ENCODE results near the gene RSL24D1.

RSL24D1 gene

DNA sequence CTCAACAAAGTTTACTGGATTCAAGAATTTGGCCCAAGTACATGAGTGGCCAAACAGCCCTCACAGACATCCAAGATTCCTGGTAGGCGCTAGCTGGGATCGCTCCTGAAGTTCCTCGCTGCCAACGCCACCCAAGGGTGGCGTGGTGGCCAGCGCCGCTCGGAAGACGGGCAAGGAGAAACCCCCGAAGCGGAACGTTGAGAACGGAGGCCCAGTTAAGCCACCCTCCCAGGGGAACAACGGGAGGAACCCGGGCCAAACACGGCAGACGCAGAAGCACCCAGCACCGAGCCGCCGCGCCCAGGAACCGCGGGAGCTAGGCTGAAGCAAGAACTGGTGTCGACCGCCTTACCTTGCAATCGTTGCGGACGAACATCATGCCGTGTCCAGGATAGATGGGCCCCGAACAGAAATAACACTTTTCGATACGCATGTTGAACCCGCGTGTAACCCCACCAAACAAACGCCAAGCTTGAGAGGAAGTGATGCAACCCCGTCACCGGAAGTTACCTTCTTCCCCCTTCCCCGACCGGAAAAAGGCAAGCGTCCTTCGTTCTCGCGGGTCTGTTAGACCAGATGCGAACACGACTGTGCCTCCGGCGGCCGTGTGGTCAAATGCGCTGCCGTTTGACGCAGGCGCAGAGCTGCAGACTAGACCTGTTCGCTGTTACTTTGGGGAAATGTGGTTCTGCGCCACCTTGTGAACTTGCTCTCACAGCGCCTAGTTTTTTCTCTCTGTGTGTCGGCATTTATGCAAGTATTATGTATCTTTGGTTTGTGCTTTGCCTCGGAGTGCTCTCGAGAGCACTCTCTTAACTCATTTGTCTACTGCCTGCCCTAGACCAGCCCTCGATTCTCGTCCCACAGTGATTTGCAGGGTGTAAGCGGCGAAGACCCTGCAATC is at the start of gene RSL24D1:
TSS of gene RSL24D1 (minus strand) at position 484 of the 904 bp plus-strand sequence. CDS start at position 433, 51 bp downstream.
- peak; percentile 98 for DNase-seq

DNA sequence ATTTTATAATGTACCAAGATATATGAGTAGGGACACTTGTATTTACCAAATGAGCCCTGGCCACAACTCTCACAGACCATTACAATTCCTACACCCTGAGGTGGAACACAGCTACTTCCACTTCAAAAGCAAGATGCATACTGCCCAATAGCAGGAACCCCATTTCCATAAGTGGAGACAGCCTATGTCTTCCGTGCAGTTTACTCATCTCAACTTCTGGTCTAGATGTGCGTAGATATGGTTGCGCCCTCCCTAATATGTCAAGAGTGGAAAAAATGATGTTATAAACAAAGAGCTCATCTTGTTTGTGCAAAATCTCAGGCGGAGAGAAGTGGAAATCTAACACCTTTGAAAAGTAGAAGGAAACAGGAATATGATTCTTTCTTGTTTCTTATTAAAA is 48.3 kb upstream of the RSL24D1 start:
- no peak for DNase-seq

DNA sequence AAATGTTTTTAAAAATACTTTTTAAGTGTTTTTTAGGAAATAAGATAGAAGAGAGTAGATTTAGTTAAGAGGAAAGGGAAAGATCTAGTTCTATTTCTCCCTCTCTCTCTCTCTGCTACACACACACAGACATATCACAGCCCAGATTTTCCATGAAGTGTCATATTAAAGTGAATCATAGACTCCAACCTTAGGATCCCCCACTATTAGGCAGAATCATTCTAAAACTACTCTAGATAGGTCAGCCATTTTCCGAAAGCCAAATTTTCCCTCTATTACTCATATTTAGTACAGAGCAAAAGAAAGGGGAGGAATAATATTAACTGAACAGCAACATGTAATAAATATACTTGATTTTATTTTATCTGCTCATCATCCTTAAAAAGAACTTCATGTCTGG is 45.1 kb upstream of the RSL24D1 start:
- peak; percentile 46 for DNase-seq

DNA sequence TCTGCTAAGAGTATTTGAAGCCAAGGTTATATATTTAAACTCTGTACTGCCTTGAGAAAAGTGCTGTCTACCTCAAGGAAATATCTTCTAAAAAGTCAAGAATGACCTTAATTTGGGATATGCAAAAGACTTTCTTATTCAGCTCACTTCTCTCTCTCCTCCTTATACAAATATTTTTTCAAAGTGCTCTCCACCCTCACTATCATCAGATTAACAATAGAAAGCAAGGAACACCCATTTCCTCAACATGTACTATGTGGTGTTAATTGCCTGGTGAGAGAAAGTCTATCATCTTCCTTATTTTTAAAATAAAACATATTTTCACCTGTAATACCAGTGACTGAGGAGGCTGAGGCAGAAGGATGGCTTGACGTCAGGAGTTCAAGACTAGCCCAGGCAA is 44.4 kb upstream of the RSL24D1 start:
- no peak for DNase-seq

DNA sequence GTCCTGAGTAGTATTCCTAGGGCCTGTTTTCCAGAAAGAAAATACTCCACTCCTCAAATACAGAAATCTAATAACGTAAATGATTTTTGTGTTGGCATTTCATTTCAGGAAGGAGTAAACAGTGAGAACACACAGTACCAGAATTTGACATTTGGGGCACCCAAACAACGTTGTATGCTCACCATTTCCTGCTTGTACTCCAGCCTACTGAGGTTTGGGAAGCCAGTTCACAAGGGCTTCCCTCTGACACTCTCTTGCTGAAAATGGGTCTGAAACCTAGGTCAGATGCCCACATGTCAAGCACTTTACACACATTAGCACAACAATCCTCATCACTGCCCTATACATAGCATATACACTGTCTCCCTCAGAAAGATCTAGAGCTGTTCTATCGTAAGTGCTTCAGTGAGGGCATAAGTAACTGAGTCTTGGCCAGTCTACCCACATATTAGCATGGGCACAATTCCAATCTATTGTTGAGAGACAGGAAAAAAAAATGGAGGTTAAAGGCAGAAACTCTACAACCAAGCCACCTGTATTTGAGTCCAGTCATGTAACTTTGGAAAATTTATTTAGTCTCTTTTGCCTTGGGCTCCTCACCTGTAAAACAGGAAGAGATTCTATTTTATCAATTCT is 43.5 kb upstream of the RSL24D1 start:
- DNase-seq = no peak

DNA sequence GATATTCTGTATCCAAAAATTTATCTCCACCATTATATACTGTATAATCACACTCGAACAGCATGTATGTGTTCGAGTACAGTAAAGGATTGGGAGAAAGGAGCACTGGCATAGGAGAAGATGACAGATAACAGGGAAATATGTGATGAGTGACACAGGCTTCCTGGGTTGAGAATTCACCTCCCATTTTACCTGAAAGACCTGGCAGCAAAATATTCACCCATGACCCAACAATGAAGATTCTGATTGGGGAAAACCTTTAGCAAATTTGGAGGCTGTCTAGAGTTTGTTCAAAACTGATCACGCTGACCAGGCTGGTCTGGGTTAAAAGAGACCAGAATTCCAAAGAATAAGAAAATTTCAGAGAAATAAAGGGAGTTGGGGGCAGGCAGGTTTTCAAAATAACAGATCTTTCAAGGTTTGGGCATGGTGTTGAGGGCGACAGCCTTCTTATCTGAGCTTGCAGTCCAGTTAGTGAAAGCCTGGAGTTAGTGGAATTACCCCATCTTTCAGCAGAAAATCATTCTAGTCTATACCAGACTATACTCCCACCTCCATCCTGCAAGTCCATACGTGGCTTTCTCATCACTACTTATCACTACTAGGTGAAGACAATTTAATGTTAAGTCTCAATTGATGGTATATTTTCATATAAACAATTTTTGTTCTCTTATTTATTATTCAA is 42.8 kb upstream of the RSL24D1 start:
- no peak for DNase-seq

DNA sequence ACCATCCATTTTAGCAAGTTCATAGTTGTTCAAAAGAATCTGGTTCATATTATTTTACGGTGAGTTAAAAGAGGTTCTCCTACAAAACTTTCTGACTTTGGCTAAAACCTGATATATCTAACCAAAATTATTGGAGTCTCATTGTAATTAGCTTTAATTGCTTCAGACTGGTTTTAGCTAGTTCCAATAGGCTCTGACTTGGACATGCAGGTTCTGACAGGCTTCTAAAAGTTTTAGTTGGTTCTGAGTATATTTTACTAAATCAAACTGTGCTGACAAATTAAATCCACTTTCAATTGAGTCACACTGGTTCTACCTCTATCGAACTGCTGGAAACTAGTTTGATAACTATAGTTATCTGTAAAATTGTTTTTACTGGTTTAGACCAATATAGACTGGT is 42.1 kb upstream of the RSL24D1 start:
- no peak for DNase-seq

DNA sequence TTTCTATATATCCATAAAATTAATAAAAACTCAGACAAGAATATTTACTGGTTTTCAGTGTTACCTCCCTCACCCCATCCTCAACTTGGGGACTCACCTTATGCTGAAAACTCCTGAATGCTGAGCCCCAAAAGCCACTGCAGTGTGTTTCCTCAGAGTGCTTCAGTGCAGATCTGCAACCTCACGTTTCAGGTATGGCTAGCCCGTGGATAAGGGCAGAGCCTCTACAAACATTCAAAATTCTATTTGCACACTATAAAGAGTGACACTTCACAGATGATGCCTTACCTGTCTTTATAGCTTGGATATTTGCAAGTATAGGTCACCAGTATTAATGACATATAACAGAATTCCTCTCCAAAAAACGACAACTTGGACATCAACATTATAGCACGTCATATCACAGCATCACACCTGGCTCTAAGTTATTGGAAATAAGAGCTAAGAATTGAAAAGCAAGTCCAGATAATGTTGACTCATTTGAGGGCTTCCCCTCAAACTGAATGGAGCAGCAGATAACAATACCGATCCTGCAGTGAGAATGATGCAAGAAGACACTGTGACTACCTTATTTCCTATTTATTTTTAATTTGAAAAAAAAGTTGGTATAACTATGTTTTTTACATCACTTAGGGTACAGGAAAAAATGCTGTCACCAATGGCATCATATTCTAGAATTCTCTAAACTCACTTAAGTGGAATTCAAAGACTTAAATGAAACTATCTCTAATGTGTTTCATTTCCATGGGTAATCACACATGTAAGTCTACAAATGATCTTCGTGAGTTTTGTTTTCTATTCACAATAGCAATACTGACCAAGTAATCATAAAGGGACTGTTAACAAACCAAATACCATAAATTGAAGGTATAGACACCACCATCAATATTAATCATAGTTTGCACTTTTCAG is 40.7 kb upstream of the RSL24D1 start:
- DNase-seq = no peak

DNA sequence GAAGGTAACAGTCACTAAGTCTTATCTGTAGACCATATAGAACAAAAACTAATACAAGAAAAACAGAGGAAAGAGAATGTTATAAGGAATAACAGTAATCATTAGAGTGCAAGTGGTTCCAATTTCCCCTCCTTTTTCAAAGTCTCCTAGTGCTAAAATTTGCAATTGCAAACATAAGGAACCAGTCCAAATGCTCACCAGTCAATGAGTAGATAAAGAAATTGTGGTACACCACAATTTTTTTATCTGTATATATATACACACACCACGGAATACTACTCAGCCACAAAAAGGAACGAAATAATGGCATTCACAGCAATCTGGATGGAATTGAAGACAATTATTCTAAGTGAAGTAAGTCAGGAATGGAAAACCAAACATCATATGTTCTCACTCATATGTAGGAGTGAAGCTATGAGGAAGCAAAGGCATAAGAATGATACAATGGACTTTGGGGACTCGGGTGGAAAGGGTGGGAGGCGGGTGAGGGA is 38.9 kb upstream of the RSL24D1 start:
- no peak for DNase-seq

DNA sequence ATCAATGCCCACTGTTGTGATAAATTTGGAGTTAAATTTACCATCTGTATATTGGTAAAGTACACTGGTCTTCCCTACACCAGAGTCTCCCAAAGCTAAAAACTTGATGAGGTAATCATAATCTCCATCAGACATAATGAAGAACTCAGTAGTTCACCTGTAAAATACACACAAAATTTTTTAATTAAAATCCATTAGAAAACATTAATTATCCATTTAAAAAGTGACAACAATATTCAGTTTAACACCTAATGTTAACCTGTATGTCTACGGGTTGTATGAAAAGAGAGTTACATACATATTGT is 38.0 kb upstream of the RSL24D1 start:
- no peak for DNase-seq

DNA sequence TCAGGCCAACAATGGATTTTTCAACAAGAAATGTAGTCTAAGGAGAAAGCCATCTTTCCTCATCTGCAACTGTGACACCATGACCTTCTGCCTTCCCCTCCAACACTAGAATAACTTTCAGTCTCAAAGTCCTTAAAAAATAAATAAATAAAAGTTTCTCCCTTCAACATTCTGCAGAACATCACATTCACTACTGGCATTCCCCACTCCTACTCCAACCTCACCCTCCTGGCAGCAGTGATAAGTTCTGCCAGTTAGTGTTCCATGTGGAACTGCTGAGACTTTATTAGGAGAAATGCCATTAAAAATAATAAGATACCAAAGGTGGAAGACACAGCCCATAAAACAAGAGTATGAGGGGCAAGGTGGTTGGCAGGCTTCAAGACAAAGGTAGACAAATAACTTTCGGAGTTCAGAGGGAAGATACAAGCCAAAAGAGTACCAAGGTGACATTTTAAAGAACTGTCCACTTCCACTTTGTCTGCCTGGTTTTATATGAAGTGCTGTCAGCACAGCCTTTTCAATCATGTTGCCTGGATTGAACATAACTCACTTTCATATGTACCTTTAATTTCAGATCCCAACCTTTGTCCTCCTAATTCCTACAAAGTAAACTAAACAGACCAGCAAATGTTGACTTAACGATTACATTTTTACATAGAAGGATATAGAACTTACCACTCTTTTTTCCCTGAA is 37.5 kb upstream of the RSL24D1 start:
- no peak for DNase-seq

DNA sequence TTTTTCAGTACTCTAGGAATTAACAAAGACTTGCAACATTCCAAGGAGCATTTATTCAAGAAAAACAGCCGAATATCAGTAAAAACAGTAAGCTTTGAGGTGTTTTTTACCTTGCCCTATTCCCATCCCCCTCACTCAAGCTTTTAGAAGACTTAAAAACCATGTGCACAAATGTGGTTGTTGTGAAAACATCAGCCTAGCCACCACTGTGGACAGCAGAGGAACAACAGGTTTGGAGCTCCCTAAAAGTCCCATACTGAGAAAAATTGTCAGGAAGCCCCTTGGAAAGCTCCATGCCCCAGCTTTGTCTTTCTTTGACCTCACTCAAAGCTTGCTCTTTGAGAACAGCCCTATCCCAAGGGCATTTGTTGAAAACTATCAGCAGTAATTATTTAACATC is 34.7 kb upstream of the RSL24D1 start:
- DNase-seq = no peak

DNA sequence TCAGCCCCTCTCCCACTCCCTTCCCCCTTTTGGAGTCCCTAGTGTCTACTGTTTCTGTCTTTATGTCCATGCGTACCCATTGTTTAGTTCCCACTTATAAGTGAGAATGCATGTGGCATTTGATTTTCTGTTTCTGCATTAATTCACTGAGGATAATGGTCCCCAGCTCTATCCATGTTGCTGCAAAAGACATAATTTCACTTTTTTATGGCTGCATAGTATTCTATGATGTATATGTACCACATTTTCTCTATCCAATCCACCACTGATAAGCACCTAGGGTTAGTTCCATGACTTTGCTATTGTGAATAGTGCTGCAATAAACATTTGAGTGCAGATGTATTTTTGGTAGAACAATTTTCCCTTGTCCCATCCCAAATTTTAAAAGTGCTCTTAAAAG is 34.2 kb upstream of the RSL24D1 start:
- no peak for DNase-seq

DNA sequence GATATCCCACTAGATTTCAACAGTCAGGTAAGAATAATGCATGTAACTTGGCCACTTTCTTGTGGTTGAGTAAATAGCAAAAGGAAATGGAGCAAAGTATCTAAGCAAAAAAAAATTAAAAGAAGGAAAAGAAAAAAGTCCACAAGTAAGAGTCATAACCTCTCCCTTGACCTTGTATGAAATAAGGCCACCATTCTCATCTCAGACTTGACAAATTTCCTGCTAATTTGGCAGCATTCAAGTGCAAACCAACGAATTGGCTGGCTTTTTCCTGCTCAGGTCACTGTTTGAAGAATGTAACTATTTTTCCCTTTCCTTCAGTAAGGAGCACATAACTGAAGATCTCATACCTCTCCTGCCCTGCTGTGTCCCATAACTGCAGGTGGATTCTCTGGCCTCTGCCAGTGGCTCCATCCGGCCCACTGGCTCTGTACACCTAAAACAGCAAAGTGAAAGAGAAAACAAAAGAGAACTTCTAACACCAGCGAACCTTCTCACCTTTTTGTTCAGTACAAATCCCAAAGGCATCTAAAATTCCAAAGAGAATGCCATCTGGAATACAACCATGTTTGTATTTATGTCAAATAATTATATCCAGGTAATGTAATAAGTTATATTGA is 33.4 kb upstream of the RSL24D1 start:
- DNase-seq = peak; percentile 13

DNA sequence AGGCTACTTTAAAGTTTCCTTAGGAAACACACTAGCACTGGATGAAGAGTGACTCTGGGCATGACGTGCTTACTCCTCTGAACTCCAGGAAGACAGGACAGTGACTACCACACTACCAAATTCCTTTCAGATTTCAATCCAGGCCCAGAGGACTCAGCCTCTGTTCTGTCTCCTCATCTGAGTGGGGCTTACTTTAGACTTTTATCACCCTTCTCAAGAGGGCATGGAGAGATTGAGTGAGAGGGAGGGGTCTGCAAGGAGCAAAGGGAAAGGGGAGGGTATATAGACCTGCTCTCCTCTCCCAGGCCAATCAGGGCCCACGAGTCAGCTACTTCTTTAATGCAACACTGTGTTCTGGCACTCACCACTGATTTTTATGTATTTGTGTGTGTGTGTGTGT is 29.4 kb upstream of the RSL24D1 start:
- DNase-seq = no peak

DNA sequence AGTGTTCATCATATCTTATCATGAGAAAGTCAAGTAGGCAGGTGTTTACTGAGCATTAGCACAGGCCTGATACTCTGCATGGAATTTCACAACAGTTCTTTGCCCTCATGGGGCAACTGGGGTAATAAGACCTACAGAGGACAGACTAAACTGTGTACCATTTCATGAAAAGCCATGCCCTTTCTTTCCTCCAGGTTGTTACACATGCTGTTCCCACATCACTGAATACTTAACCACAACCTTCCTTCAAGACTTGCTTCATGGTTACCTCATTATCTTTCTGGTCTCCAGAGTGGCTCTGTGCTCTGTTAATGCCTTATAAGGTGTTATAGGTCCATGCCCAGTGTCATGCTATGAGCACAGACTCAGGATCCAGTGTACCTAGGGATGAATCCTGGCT is 28.2 kb upstream of the RSL24D1 start:
- DNase-seq = no peak

DNA sequence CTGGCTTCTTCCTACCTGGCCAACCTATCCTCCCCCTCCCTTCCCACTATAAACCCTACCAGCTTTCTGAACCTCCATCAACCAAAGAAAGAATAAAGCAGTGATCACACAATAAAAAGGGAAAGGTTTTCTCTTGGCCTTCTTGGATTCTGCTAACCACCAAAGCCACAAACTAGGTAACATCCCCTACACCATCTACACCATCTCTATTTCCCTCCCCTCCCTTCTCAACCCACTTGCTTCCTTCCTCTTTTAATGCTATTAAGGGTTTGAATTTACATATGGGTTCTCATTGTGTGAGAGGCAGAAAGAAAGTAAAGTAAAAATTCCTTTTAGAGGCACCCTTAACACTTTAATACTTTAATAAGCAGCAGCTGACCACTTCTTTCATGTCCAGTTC is 25.8 kb upstream of the RSL24D1 start:
- no peak for DNase-seq

DNA sequence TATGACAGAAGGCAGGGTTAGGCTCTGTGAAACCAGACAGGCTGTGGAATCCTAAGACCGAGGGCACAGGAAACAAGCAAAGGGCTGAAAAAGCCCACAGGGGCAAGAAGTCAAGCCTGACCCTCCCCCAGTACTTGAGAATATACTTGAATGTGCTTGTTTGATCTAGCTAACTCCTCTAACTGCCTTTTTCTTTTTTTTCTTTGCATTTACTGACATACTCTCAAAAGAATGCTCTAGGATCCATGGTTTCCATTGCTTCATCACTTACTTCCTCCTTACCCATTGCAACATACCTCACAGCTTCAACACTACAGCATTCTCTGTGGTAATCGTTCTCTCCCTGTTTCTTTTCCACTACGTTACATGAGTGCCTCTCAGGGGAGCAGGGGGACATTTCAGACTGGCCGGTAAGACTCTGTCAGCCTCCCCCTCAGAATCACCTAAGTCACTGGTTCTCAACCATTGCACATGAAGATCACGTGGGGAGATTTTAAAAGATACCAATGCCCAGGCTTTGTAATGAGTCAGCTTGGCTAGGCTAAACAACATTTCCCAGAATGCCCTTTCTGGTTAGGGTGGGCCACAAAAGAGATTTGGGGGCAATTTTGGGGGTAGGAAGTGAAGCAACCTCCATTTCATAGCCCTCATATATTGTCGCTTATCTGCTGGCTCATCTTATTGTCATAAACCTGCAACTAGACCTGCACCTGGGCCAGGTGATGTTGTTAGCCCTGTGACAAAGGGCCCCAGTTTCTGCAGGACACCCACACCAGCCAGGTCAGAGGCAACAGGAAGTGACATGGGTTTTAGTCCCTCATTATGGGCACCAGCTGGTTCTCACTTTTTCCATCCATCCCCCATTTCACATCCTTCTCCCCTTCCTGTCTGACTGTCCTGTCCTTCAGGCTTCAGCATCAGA is 24.6 kb upstream of the RSL24D1 start:
- peak; percentile 89 for DNase-seq

DNA sequence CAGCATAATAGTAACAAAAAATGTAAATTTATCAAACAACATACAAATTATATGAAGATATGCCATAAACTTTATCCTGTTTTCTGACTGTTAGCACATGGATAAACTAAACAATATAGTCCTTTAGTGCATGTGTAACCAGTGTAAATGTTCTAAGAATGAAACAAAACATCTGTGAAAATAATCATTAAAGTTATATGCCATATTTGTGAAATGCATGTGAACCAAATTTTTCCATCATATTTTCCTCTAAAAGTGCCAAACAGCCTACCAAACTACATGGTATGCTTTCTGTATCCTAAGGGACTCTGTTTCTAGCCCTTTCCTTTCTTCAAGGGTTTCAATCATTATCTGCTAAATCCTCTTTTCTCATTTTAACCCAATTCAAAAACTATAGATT is 23.9 kb upstream of the RSL24D1 start:
- no peak for DNase-seq

DNA sequence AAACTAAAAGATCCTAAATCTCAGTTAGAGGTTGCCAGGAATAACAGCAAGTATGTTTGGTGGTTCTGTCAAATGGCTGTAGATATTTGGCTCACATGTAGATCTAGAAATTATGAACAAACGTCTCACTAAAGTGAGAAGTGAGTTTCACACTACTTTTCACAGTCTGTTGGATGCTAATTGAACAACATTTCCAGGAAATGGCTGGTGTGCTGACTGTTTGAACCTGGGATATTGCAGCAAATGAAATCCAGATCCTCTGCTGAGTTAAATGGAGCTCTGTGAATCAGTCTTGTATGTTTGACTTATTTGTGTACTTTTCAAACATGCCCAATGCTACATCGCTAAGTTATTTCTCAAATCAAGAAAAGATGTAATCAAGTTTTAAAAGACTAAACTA is 21.3 kb upstream of the RSL24D1 start:
- no peak for DNase-seq

DNA sequence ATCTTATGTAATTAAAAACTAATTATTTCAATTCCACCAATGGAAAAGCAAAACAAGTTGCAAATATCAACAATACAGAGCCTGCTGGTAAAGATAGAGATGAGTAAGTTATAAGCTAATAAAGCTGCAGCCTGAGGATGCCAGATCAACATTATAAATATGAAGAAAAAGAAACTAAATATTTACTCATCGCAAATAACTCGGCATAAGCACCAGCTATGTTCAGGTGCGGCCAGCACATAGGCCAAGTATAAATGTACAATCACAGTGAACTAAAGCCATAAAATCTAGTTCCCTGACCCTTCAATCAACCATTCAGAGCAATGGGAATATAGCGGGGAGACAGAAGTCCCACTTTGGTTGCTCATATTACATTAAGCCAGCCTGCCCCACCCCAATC is 7.7 kb upstream of the RSL24D1 start:
- DNase-seq = no peak
